GM12873 (cell line): ENCODE measurements around the gene GPRC5C.

Experiments
- TF ChIP-seq, protein P1 (sequence below): IDR thresholded peaks from 2 replicates; pipeline ENCODE4 v1.5.1; 2012; ENCODE audit warnings: low read depth, mild to moderate bottlenecking, moderate library complexity, low read length, control low read depth; ENCODE audit not compliant: insufficient read depth; ENCODE audit errors: missing control alignments

GPRC5C gene

DNA sequence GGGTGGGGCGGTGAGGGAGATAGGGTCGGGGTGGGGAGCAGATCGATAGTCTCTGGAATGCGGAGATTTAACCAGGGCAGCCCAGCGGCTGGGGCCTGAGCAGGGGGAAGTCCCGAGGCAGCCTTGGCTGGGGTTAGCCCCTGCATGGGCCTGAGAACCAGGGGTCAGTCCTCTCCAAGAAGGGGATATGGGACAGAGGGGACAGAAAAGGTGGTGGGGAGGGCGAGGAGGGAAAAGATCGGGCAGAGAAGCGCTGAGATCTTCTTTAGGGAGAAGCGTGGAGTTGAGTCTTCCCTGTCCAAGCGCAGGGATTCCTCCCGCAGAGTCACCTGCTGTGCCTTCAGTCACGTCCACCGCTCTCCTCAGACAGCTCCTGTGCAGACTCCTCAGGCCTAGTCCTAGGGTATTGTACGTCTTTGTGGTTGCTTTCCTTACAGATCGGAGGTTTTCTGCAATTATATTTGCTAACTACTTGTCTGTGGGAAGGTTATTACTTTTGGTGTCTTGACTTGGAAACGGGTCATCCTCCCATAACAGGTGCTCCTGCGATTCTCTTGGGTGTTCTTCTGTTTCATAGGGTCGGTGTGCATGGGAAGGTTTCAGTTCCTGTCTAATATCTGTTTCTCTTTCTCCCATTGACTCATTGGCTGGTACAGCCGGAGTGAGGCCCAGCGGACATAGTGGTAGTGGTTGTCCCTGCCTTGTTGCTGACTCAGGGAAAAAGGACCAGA, 35.5 kb downstream of the GPRC5C start:
- TF ChIP-seq, protein P1, sequence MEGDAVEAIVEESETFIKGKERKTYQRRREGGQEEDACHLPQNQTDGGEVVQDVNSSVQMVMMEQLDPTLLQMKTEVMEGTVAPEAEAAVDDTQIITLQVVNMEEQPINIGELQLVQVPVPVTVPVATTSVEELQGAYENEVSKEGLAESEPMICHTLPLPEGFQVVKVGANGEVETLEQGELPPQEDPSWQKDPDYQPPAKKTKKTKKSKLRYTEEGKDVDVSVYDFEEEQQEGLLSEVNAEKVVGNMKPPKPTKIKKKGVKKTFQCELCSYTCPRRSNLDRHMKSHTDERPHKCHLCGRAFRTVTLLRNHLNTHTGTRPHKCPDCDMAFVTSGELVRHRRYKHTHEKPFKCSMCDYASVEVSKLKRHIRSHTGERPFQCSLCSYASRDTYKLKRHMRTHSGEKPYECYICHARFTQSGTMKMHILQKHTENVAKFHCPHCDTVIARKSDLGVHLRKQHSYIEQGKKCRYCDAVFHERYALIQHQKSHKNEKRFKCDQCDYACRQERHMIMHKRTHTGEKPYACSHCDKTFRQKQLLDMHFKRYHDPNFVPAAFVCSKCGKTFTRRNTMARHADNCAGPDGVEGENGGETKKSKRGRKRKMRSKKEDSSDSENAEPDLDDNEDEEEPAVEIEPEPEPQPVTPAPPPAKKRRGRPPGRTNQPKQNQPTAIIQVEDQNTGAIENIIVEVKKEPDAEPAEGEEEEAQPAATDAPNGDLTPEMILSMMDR = no peak

DNA sequence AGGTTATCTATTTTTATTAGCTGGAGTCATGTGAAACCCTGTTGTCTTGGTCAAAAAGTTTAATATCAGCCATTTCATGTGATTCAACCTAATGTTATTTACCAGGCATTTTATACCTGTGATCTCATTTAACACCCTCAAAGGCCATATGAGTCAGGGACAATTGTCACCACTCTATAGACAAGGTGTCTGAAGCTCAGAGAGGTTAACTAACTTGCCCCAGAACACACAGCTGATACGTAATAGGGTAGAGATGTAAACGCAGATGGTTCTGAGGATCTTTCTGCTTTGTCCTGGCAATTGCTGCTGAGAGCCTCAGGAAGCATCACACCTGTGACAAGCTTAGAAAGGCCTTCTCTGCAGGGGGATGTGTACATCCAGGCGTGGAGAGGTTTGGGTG, 39.5 kb downstream of the GPRC5C start:
- TF ChIP-seq, protein P1 = no peak

DNA sequence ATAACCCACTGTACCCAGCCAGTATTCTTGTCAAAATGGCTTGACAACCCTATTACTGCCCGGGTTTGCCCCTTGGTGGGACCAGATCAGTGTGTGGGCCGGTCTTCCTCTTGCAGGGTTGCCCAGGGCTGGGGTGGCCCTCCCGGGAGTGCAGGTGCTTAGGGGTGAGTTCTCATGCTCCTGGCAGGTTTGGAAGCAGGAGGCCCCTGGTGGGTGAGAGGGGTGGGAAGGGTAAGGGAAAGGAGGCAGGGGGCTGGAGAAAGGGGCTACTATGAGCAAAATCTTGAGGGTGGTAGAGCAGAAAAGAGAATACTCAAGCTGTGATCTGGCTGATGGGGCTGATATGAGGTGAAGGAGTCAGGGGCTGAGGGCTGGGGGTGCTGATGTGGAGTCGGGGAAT, 41.0 kb downstream of the GPRC5C start:
- TF ChIP-seq, protein P1 = no peak

DNA sequence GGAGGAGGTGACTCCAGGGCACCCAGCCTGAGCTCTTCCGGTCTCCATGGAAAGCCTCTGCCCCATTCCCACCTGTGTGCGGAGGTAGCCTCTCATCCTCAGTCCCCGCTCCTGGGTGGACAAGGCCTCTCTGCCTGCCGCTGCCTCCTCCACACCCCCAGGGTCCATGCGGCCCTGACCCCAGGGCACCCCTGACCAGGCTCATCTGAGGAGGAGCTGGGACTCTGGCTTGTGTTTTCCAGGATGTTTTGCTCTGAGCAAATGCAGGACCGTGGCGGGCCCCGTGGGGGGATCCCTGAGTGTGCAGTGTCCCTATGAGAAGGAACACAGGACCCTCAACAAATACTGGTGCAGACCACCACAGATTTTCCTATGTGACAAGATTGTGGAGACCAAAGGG, 41.4 kb downstream of the GPRC5C start:
- TF ChIP-seq, protein P1 = no peak

DNA sequence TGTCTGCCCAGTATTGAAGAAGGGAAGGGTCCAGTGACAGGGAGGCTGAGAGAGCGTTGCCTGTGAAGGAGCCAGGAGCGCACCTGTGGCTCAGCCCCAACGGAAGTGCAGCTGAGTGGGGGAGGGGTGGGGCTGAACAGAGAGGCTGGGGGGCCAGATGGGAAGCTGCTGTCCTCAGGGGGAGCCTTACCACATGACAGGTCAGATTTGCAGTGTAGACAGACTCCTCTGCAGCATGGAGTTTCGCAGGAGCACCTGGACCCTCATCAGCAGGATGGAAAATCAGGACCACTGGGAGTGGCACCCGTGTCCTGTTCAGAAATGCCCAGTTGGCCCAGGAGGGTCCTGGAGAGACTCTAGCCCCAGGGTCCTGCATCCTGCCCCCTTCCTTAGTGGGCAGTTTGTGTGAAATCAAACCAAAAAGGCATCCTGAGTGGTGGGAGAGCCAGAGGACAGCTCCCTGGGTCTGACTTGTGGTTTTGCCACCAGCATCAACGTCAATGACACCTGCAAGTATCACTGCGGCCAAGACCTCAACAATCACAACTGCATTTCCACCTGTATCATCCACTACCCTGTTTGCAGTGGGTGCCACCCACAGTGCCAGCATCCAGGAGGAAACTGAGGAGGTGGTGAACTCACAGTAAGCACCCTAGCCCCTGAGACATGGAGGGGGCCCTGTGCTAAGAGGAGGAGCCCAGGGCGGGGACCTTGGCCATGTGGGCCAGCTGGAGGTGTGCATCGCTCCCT, 42.3 kb downstream of the GPRC5C start:
- TF ChIP-seq, protein P1 = no peak

DNA sequence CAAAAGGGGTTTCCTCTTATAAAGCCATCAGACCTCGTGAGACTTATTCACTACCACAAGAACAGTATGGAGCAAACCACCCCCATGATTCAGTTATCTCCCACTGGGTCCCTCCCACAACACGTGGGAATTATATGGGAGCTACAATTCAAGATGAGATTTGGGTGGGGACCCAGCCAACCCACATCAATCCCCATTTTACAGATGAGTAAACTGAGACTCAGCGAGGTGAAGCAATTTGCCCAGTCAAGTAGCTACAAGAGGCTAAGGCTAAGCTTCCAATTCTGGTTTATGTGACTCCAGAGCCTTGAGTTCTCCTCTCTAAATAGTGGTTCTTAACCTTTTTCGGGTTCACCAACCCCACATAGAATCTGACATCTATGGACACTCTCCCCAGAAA, 43.3 kb downstream of the GPRC5C start:
- TF ChIP-seq, protein P1 = no peak

DNA sequence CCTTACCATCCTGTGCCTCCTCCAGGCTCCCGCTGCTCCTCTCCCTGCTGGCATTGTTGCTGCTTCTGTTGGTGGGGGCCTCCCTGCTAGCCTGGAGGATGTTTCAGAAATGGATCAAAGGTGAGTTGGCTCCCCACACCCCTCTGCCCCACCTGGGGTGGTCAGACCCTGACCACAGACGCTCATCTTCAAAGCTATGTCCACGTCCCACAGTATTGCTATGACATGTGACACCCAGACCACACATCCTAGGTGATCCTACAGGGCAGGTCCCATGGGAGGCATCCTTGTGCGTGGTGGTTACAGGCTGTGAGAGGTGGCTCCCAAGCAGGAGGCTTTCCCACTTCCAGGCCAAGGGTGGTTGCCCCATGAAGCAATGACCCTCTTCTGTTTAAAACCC, 45.5 kb downstream of the GPRC5C start:
- TF ChIP-seq, protein P1 = no peak
